Loucy (cell line): ENCODE data around the gene SRP54.

Experiments used
- EZH2phosphoT487 ChIP-seq: fragments of 200-600 bp; IDR thresholded peaks from 2 replicates; pipeline ENCODE4 v1.6.1; 2018; ENCODE audit warnings: antibody characterized with exemption, mild to moderate bottlenecking, moderate library complexity, borderline replicate concordance
- TF ChIP-seq, protein P1 (sequence below): fragments of 200-600 bp; sonication (generic); conservative IDR thresholded peaks from 2 replicates; pipeline ENCODE4 v1.5.1; 2014; ENCODE audit warnings: mild to moderate bottlenecking, antibody characterized with exemption, low read length

DNA sequence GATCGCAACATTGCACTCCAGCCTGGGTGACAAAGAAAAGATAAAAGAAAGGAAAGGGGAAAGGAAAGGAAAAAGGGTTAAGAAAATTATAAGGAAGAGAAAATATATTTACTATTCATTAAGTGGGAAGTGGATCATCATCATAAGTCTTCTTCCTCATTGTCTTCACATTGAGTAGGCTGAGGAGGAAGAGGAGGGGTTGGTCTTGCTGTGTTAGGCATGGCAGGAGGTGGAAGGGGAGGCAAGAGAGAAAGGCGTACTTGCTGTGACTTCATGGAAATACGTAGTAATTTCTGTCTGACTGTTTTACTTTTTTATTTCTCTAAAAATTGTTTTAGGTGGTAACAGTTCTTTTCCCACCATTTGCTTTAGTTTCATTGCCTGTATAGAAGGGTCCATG lies 89.4 kb downstream of the SRP54 start:
- TF ChIP-seq, protein P1, sequence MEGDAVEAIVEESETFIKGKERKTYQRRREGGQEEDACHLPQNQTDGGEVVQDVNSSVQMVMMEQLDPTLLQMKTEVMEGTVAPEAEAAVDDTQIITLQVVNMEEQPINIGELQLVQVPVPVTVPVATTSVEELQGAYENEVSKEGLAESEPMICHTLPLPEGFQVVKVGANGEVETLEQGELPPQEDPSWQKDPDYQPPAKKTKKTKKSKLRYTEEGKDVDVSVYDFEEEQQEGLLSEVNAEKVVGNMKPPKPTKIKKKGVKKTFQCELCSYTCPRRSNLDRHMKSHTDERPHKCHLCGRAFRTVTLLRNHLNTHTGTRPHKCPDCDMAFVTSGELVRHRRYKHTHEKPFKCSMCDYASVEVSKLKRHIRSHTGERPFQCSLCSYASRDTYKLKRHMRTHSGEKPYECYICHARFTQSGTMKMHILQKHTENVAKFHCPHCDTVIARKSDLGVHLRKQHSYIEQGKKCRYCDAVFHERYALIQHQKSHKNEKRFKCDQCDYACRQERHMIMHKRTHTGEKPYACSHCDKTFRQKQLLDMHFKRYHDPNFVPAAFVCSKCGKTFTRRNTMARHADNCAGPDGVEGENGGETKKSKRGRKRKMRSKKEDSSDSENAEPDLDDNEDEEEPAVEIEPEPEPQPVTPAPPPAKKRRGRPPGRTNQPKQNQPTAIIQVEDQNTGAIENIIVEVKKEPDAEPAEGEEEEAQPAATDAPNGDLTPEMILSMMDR: no peak
- TF ChIP-seq EZH2phosphoT487: no peak
